ENCODE measurements around the gene POLR2L.

POLR2L gene

DNA sequence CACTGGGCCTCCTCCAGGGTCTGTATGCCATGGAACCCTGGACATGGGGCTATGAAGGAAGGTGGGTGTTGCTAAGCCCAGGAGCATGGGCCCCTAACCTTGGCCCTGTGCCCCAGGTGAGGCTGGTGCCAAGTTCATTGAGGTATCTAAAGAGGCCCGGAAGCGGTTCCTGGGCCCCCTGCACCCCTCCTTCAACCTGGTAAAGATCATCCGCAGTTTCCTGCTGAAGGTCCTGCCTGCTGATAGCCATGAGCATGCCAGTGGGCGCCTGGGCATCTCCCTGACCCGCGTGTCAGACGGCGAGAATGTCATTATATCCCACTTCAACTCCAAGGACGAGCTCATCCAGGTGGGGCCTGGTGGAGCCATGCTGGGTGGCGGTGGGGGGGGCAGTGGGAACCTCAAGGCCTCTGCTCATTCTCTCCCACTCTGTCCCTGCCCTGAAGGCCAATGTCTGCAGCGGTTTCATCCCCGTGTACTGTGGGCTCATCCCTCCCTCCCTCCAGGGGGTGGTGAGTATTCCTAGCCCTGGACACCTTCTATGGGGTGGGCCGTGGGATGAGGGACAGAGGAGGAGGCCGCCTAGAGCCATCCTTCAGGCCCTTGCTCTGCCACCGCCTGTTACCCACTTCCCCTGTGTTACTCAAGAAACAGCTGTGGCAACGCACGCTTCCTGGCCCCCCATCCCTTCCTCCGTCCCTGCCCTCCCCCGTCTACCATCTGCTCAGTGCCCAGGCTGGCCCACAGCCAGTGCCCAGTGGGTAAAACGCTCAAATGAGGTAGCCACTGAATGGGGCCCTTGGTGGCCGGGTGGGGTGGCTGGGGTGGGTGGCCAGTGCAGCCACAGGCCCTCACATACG is 20.6 kb downstream of the POLR2L start:
- ATAC-seq (no peak), DNase-seq (ENCODE audit: low spot score in 2 of 2) (no peak)
- H3K4me3 Mint-ChIP-seq, result peak overlapping the region; percentile 76
- H3K36me3 Mint-ChIP-seq, result peaks cover 43% of the 10 kb centered on the region
- H3K27ac Mint-ChIP-seq, result peak overlapping the region; percentile 17
- H3K9me3 Mint-ChIP-seq, result no peaks in the 10 kb centered on the region
- H3K4me1 Mint-ChIP-seq, result peaks cover 17% of the 10 kb centered on the region

DNA sequence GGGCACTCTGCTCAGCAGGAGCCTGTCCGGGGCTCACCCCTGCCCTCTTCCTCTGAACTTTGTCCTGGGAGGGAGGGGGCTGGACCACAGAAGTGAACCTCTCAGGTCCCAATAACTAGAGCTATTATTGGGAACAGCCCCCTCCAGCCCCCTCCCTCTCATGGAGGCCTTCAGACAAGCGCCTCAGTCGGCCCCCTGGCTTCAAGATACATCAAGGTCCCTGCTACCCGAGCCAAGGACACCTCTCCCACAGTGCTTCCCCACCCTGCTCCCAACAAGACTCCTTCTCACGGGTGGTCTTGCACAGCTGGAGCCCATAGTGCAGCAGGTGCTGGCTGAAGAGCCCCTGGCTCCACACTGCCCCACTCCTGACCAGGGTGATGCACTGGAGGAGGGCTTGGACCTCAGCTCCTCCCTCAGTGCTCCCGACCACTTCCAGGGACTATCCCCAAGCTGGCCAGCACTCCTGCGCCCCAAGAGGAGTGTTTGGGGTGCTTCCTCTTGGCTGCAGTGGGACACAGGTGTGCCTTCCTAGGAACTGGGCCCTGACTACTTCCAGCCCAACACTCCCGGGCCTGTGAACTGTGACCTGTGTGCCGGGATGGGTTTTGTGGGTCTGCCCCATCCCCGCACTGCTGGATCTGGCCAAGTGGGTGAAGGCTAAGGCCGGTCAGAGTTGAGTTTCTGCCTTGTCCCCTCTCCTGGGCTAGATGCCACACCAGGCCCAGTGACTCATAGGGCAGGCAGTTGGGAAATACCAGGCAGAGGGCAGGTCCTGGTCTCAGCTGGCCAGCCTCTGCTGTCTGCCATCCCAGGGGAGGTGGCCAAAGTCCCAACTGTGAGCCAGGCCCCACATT is 21.4 kb downstream of the POLR2L start:
- peak overlapping the region; percentile 76 for H3K4me3 Mint-ChIP-seq
- H3K27ac Mint-ChIP-seq, result peak overlapping the region; percentile 83
- DNase-seq (ENCODE audit: low spot score in 2 of 2) (no peak), ATAC-seq (no peak)
- H3K9me3 Mint-ChIP-seq, result no peaks in the 10 kb centered on the region
- H3K36me3 Mint-ChIP-seq, result peaks cover 43% of the 10 kb centered on the region
- H3K4me1 Mint-ChIP-seq, result peaks cover 17% of the 10 kb centered on the region

DNA sequence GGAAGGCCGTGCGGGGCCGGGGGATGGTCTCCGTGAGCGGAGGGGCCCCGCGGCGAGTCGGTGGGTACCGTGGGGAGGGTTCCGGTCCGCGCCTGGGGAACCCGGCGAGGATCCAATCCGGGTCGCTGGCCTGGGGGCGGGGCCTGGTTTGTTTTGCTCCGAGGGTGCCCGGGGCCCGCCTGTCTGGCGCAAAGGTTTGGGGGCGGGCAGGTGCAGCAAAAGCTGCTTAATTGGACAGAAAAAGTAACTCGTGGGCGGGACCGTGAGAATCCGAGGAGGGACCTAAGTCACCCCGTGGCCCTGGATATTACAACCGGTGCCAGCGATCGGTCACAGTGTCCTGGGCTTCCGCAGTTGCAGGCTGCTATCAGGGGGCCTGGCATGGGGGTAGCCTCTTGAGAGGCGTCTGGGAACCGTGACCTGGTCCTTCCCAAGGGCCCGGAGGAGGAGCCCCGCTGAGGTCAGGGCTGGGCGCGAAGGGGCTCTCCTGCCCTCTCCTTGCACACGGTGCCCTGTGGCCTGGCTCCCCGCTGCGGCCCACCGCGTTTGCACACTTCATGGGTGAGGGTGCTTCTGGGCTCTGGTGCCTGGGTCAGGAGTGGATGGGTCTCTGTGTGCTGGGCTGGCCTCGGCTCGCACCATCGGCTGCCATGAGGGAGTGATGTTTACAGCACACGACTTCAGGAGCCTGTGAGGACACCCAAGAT is 22.2 kb downstream of the POLR2L start:
- ATAC-seq (peak; percentile 81), DNase-seq (ENCODE audit: low spot score in 2 of 2) (peak; percentile 76 to 94)
- Mint-ChIP-seq H3K36me3 (peaks cover 44% of the 10 kb centered on the region), H3K4me1 (peaks cover 15% of the 10 kb centered on the region), H3K9me3 (no peaks in the 10 kb centered on the region), H3K4me3 (peak overlapping the region; percentile 76), H3K27ac (peak overlapping the region; percentile 83)

DNA sequence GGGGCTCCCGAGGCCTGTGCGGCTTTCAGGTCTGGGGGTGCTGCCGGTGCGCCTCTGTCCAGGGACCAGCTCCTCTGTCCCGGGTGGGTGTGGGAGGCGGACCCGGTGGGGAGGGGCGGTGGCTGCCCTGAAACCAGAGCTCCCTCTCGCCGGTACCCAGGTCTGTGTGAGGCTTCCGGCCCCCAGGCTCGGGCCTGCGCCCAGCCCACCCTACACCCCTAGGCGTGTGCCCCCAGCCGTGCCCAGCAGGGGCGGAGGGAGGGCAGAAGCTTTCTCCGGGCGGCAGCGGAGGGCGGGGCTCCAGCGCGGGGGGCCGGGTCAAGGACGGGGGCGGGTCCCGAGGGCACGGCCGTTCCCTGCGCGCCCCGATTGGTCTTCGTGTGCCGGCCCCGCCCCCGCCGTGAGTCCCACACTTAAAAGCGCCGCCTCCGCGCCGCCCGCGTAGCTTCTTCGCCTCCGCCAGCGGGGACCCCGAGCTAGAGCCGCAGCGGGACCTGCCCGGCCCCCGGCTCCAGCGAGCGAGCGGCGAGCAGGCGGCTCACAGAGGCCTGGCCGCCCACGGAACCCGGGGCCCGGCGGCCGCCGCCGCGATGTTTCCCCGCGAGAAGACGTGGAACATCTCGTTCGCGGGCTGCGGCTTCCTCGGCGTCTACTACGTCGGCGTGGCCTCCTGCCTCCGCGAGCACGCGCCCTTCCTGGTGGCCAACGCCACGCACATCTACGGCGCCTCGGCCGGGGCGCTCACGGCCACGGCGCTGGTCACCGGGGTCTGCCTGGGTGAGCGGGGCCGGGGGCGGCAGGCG is 23.0 kb downstream of the POLR2L start:
- H3K36me3 Mint-ChIP-seq, result peaks cover 44% of the 10 kb centered on the region

DNA sequence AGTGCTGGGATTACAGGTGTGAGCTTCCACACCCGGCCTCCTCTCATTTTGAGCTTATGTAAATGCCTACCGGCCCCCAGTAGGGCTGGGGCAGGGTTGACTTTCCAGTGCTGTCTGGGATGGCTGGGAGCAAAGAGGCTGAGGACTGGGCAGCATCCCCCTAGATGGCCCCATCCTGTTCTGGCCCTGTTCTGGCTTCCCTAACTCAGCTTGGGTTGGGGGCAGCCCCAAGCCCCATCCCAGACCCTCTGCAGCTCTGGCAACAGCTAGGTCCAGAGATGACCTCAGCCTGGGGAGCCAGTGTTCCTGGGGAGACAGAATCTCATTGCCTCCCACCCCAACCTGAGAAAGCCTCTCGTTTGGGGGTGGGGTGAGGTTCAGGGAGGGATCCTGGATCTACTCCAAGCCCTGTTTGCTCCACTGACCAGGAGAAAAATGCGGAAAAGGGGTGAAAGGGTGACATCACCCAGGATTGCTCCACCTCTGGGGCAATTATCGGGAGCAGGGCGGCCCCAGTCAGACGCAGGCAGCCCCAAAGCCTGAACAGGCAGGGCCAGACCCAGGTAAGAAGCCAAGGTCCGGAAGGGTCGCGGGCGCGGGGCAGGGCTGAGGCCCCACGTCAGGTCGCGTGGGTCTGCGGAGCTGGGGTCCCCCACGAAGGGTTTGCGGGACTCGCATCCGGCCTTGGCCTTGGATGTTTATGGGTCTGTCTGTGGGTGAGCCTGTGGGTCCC is 23.8 kb downstream of the POLR2L start, which contains the start of gene PNPLA2:
Gene PNPLA2 (plus strand): TSS at position 519 of the 733 bp plus-strand sequence. CDS start 805 bp downstream, outside the sequence.
- ATAC-seq (no peak), DNase-seq (ENCODE audit: low spot score in 2 of 2) (no peak)
- Mint-ChIP-seq H3K9me3 (no peaks in the 10 kb centered on the region), H3K36me3 (peaks cover 51% of the 10 kb centered on the region), H3K4me1 (peaks cover 13% of the 10 kb centered on the region), H3K27ac (peak within 1 kb of the TSS; percentile 83), H3K4me3 (peak within 1 kb of the TSS; percentile 76)

More for the DNA sequence above, 23.0 kb downstream of the POLR2L start:
- peaks cover 13% of the 10 kb centered on the region for H3K4me1 Mint-ChIP-seq
- ATAC-seq, result peak; percentile 81
- peak overlapping the region; percentile 83 for H3K27ac Mint-ChIP-seq
- peak; percentile 94 to 95 for DNase-seq (ENCODE audit: low spot score in 2 of 2)
- H3K9me3 Mint-ChIP-seq, result no peaks in the 10 kb centered on the region
- peak overlapping the region; percentile 76 for H3K4me3 Mint-ChIP-seq

DNA sequence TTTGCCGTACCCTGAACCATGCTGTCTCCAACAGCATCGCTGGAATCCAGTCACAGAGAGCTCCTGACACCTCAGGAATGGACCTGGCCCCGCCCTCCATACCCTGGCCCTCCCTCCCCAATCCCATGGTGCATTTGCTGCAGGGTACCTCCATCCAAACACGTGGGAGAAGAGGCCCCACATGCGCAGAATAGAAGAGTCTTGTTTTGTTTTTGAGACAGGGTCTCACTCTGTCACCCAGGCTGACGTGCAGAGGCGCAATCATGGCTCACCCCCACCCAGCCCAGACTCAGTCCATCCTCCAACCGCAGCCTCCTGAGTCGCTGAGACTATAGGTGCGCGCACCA is 25.9 kb downstream of the POLR2L start:
- no peak overlapping the region for H3K27ac Mint-ChIP-seq
- no peak overlapping the region for H3K4me3 Mint-ChIP-seq
- no peaks in the 10 kb centered on the region for H3K9me3 Mint-ChIP-seq
- DNase-seq (ENCODE audit: low spot score in 2 of 2) (no peak), ATAC-seq (no peak)
- peaks cover 57% of the 10 kb centered on the region for H3K36me3 Mint-ChIP-seq
- H3K4me1 Mint-ChIP-seq, result peaks cover 28% of the 10 kb centered on the region

DNA sequence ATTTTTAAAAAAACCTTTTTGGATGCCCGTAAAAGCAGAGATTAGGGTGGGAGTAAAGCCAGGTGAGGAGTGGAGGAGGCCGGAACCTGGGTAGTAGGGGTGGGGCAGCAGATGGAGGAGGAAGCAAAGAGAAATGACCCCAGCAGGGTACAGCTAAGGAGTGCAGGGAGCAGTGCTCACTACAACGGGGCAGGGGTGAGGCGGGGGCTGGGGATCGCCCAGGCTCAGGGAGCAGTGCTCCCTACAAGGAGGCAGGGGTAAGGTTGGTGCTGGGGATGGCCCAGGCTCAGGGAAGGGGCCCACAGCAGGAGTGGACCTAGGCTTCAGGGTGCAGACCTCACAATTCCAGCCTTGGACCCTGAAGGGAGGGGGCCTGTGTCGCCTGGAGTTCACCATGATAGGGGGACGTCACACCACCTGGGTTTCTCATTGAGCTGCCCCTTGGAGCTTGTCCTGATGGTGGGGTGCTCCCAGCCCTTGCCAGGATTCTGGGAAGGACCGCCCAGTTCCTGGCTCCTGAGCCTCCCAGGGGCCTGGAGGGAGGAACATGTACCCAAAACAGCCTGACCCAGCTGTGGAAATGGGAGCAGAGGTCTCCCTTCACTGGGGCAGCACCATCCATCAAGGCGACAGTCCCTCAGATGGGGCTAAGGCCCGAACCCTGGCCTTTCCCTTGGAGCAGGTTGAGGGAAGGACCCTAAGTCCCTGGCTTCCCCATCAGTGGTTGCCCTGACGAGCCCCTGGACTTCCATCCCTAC is 26.5 kb downstream of the POLR2L start:
- no peak for DNase-seq (ENCODE audit: low spot score in 2 of 2)
- Mint-ChIP-seq H3K4me1 (peaks cover 29% of the 10 kb centered on the region), H3K4me3 (no peak overlapping the region), H3K9me3 (no peaks in the 10 kb centered on the region), H3K36me3 (peaks cover 58% of the 10 kb centered on the region), H3K27ac (no peak overlapping the region)
- no peak for ATAC-seq

DNA sequence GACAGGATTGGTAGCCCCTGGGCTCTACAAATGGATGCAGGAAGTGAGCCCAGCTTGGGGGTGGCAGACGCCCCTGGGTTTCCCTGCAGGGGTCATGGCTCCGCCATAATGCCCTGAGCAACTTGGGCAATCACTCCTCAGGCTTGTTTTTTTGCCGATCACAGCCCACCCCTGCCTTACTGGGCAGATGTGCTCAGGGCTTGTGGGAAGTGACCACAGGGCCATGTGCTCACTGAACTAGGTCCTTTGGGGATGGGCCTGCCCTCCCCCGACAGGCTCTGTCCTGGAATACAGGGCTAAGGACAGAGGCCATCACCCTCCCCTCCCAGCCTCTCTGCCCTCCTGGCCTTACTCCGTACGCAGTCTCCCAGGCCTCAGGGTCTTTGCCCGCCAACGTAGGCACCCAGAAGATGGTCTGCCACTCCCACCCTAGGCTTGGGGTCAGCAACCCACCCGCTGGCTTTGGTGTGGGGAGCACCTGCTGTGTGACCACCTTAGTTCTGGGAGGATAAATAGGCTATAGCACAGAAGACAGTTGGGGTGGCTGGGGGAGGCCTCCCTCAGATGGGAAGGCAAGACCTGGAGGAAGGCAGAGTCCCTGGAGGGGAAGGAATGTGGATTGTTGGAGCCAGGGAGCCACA is 28.8 kb downstream of the POLR2L start:
- Mint-ChIP-seq H3K36me3 (peaks cover 67% of the 10 kb centered on the region), H3K4me1 (peaks cover 26% of the 10 kb centered on the region), H3K4me3 (no peak overlapping the region), H3K27ac (peak overlapping the region; percentile 97), H3K9me3 (no peaks in the 10 kb centered on the region)
- DNase-seq (ENCODE audit: low spot score in 2 of 2) (no peak), ATAC-seq (no peak)

DNA sequence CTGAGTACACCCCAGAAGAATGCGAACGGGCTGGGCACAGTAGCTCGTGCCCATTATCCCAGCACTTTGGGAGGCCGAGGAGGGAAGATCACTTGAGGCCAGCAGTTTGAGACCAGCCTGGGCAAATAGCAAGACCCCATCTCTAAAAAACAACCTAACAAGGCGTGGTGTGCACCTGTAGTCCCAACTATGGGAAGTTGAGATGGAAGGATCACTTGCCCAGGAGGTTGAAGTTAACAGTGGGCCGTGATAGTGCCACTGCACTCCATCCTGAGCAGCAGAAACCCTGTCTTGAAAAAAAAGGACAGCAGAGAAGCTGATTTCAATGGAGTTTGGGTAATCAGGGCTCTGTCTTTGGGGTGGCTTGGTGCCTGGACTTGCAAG is 29.3 kb downstream of the POLR2L start:
- DNase-seq (ENCODE audit: low spot score in 2 of 2) (no peak), ATAC-seq (no peak)
- Mint-ChIP-seq H3K36me3 (peaks cover 67% of the 10 kb centered on the region), H3K9me3 (no peaks in the 10 kb centered on the region), H3K4me1 (peaks cover 25% of the 10 kb centered on the region), H3K4me3 (no peak overlapping the region), H3K27ac (peak overlapping the region; percentile 97)

DNA sequence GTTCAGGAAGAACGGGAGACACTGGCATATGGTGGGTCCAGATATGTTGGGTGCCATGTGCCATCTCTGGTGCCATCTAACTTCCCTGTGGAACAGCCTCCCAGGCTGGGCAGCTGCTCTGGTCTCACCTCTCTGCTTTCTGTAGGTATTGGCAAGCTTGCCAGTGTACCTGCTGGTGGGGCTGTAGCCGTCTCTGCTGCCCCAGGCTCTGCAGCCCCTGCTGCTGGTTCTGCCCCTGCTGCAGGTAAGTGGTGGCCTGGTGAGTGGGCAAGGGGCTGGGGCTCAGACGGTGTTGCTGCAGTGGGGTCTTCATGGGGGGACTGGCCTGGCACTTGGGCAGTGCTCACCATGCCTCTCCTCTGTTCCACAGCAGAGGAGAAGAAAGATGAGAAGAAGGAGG is 29.9 kb downstream of the POLR2L start:
- ATAC-seq (no peak), DNase-seq (ENCODE audit: low spot score in 2 of 2) (no peak)
- peaks cover 67% of the 10 kb centered on the region for H3K36me3 Mint-ChIP-seq
- H3K27ac Mint-ChIP-seq, result peak overlapping the region; percentile 97
- H3K4me3 Mint-ChIP-seq, result peak overlapping the region; percentile 91
- H3K4me1 Mint-ChIP-seq, result peaks cover 30% of the 10 kb centered on the region
- H3K9me3 Mint-ChIP-seq, result no peaks in the 10 kb centered on the region

DNA sequence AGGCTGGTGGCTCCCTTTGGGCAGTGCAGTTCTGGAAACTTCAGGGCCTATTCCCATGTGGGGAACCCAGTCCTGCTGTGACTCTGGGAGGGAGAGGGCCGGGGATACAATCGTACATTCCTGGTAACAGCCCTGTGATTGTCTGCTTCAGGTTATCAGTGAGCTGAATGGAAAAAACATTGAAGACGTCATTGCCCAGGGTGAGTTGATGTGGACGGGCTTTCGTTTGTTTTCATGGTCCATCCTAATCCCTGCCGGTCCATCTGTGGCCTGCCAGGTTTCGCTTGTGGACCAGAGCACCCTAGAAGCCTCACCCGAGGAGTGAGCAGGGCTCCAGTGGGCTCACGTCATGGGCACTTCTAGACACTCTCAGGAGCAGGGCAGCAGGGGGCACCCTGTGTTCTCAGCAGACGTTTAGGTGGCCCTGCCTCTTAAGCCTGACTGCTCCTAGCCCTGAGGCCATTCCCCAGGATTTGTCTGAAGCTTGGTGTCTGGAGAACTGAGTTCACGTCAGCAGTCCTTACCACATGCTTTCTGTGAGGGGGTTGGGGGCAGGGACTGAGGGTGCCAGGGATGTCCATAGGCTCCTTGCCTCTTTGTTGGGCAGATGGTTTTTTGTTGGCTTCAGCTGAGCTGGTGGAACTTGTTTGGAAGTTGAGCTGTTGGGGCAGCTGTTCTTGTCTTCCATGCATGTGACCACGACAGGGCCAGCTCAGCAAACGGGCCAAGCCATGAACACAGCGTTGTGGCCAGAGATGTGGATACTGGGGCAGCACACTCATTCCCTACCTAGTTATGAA is 30.7 kb downstream of the POLR2L start:
- Mint-ChIP-seq H3K4me3 (peak overlapping the region; percentile 91), H3K27ac (peak overlapping the region; percentile 97), H3K36me3 (peaks cover 67% of the 10 kb centered on the region), H3K4me1 (peaks cover 30% of the 10 kb centered on the region), H3K9me3 (no peaks in the 10 kb centered on the region)
- ATAC-seq (no peak), DNase-seq (ENCODE audit: low spot score in 2 of 2) (no peak)

DNA sequence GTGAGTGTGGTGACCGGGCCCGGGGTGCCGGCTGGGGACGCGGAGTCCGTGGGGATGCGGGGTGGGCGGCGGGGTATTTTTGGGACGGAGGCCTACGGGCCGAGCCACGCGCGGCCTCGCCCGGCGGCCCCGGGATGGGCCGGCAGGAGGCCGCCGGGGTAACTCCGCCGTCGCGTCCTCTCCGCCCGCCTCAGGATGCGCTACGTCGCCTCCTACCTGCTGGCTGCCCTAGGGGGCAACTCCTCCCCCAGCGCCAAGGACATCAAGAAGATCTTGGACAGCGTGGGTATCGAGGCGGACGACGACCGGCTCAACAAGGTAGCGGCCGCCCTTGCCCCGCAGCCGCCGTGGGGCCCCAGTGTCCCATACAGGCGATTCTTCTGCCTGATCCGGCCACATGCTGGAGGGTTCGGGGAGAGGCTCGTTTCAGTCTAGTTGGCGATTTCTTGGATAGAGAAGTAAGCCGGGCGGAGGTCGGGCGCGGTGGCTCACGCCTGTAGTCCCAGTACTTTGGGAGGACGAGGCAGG is 32.2 kb downstream of the POLR2L start:
- ATAC-seq, result peak; percentile 2
- Mint-ChIP-seq H3K36me3 (peaks cover 62% of the 10 kb centered on the region), H3K4me1 (peaks cover 30% of the 10 kb centered on the region), H3K27ac (peak overlapping the region; percentile 97), H3K4me3 (peak overlapping the region; percentile 91), H3K9me3 (no peaks in the 10 kb centered on the region)
- DNase-seq (ENCODE audit: low spot score in 2 of 2), result no peak
